ENCODE measurements around the gene IPO5.

DNA sequence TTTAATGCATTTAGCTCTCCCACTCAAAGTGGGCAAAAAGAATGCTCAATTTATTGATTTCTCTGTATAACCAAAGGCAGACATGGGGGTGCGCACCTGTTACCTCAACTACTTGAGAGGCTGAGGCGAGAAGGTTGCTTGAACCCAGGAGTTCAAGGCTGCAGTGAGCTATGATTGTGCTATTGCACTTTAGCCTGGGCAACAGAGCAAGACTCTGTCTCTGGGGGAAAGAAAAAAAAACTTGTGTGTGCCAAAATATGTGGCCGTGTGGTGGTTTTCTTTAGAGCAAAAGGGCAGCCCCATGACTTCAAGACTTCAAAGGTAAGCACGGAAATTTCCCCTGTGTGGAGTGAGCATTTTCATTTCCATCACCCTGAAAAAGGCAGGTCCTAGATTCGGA lies 81.9 kb downstream of the IPO5 start:
- TF ChIP-seq, protein P1, sequence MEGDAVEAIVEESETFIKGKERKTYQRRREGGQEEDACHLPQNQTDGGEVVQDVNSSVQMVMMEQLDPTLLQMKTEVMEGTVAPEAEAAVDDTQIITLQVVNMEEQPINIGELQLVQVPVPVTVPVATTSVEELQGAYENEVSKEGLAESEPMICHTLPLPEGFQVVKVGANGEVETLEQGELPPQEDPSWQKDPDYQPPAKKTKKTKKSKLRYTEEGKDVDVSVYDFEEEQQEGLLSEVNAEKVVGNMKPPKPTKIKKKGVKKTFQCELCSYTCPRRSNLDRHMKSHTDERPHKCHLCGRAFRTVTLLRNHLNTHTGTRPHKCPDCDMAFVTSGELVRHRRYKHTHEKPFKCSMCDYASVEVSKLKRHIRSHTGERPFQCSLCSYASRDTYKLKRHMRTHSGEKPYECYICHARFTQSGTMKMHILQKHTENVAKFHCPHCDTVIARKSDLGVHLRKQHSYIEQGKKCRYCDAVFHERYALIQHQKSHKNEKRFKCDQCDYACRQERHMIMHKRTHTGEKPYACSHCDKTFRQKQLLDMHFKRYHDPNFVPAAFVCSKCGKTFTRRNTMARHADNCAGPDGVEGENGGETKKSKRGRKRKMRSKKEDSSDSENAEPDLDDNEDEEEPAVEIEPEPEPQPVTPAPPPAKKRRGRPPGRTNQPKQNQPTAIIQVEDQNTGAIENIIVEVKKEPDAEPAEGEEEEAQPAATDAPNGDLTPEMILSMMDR (IDR thresholded peaks at IDR 0.05): no peak
- TF ChIP-seq POLR2A (IDR thresholded peaks at IDR 0.05; ENCODE audit: low read depth): no peak

Data from esophagus muscularis mucosa (tissue), 3 donors.